Trophoblast cell (in vitro differentiated cells and primary cell): ENCODE measurements around the gene LCN12.
A peak's percentile ranks its signal among the peaks of the same experiment; 100 is the strongest.

Experiments used
- DNase-seq, 2 donors: peaks; one replicate each; pipeline ENCODE4 v3.0.0-alpha.2; 2016
- H2AFZ ChIP-seq: 2 replicates; pipeline ENCODE4 v1.6.1; 2013; ENCODE audit warnings: low read length, moderate library complexity, mild to moderate bottlenecking; ENCODE audit not compliant: insufficient read depth, poor library complexity
- H2AK5ac ChIP-seq: 2 replicates; pipeline ENCODE4 v1.6.1; 2013; ENCODE audit warnings: mild to moderate bottlenecking, low read length
- H2BK120ac ChIP-seq: 2 replicates; pipeline ENCODE4 v1.6.1; 2013; ENCODE audit warnings: low read length, mild to moderate bottlenecking, moderate library complexity; ENCODE audit not compliant: insufficient read depth, poor library complexity
- H2BK12ac ChIP-seq: 2 replicates; pipeline ENCODE4 v1.6.1; 2013; ENCODE audit warnings: mild to moderate bottlenecking, low read length, moderate library complexity
- H2BK5ac ChIP-seq: 2 replicates; pipeline ENCODE4 v1.6.1; 2013; ENCODE audit warnings: low read length, low read depth, moderate library complexity, mild to moderate bottlenecking; ENCODE audit not compliant: poor library complexity
- H3K14ac ChIP-seq: 2 replicates; pipeline ENCODE4 v1.6.1; 2013; ENCODE audit warnings: mild to moderate bottlenecking, low read length
- H3K18ac ChIP-seq: 2 replicates; pipeline ENCODE4 v1.6.1; 2013; ENCODE audit warnings: mild to moderate bottlenecking, low read length
- H3K23ac ChIP-seq: 2 replicates; pipeline ENCODE4 v1.6.1; 2013; ENCODE audit warnings: low read length
- H3K27ac ChIP-seq: 2 replicates; pipeline ENCODE4 v1.5.1; 2013; ENCODE audit warnings: low read depth, mild to moderate bottlenecking, inconsistent platforms, low read length, moderate library complexity
- H3K27me3 ChIP-seq: 2 replicates; pipeline ENCODE4 v1.6.1; 2013; ENCODE audit warnings: inconsistent platforms, mild to moderate bottlenecking, low read length, moderate library complexity; ENCODE audit not compliant: insufficient read depth
- H3K36me3 ChIP-seq, 2 experiments: 1 replicate in 1 of 2; 2 replicates in 1 of 2; pipeline ENCODE4 v1.6.1; 2013; ENCODE audit warnings: low read length in 2 of 2, mild to moderate bottlenecking in 2 of 2, moderate library complexity in 1 of 2; ENCODE audit not compliant: insufficient read depth in 2 of 2, control insufficient read depth in 1 of 2
- H3K4ac ChIP-seq: 2 replicates; pipeline ENCODE4 v1.6.1; 2013; ENCODE audit warnings: low read depth, mild to moderate bottlenecking, low read length, moderate library complexity
- H3K4me1 ChIP-seq, 2 experiments: 1 replicate in 1 of 2; 2 replicates in 1 of 2; pipeline ENCODE4 v1.6.1; 2013; ENCODE audit warnings: low read length in 2 of 2, mild to moderate bottlenecking in 2 of 2, moderate library complexity in 1 of 2; ENCODE audit not compliant: insufficient read depth in 2 of 2, control insufficient read depth in 1 of 2
- H3K4me2 ChIP-seq: 2 replicates; pipeline ENCODE4 v1.6.1; 2013; ENCODE audit warnings: inconsistent platforms, mild to moderate bottlenecking, low read length, moderate library complexity
- H3K4me3 ChIP-seq: 2 replicates; pipeline ENCODE4 v1.5.1; 2013; ENCODE audit warnings: mild to moderate bottlenecking, low read depth, low read length, inconsistent platforms
- H3K79me1 ChIP-seq: one replicate; pipeline ENCODE4 v1.6.1; 2013; ENCODE audit warnings: low read length
- H3K79me2 ChIP-seq: 2 replicates; pipeline ENCODE4 v1.6.1; 2013; ENCODE audit warnings: low read length, mild to moderate bottlenecking; ENCODE audit not compliant: control insufficient read depth, insufficient read depth, poor library complexity
- H3K9ac ChIP-seq: 2 replicates; pipeline ENCODE4 v1.6.1; 2013; ENCODE audit warnings: mild to moderate bottlenecking, low read length
- H3K9me3 ChIP-seq: 2 replicates; pipeline ENCODE4 v1.6.1; 2013; ENCODE audit warnings: low read depth, mild to moderate bottlenecking, control low read depth, inconsistent platforms, low read length; ENCODE audit not compliant: insufficient read depth
- H4K12ac ChIP-seq: 2 replicates; pipeline ENCODE4 v1.6.1; 2013; ENCODE audit warnings: low read depth, mild to moderate bottlenecking, low read length, moderate library complexity
- H4K8ac ChIP-seq: 2 replicates; pipeline ENCODE4 v1.6.1; 2013; ENCODE audit warnings: low read depth, mild to moderate bottlenecking, low read length, moderate library complexity
- H4K91ac ChIP-seq: one replicate; pipeline ENCODE4 v1.6.1; 2013; ENCODE audit warnings: low read depth, mild to moderate bottlenecking, low read length, moderate library complexity
- WGBS: extraction: QIAGEN DNeasy Blood & Tissue Kit; methylation state at CpG from one replicate; pipeline ENCODE4 v1.1.7; 2013; ENCODE audit warnings: missing lambda C conversion rate; ENCODE audit not compliant: insufficient read length, insufficient coverage; ENCODE audit errors: extremely low coverage; 5-methylcytosine and 5-hydroxymethylcytosine counted together

LCN12 gene

DNA sequence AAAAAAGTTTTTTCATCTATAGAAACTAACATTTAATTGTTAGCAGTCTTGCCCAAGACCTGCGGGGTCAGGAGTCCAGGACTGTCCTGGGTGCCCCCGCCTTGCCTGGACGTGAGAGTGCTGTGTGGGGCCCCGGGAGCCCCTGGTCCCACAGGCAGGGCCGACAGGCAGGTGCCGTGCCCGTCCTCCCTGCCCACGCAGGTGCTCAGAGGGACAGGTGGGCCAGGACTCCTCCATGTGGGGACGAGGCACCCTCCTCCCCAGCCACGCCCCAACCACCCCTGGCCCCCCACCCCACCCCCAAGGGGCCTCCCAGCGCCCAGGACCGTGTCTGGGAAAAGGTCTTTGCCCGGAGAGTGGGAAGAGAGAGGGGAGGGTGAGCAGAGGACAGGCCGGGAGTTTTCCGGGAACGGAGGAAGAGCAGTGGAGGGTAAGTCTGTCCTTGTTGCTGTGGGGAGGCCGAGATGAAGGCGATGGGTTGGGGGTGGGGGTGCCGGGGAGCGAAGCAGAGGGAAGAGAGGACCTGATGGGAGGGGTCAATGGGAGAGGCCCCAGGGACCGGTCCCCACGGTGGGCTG lies 2.7 kb upstream of the LCN12 start:
- peak overlapping the region; percentile 74 for H4K8ac ChIP-seq
- peak overlapping the region; percentile 16 for H3K27ac ChIP-seq
- H4K91ac ChIP-seq = peak overlapping the region; percentile 58
- no CpG with 5 or more reads among the region's 22 CpGs for WGBS
- DNase-seq = no peak
- H3K4me1 ChIP-seq = peaks cover 8 to 15% of the 10 kb centered on the region in 2 experiments
- H3K18ac ChIP-seq = no peak overlapping the region
- no peaks in the 10 kb centered on the region for H3K36me3 ChIP-seq
- H3K4me2 ChIP-seq = peak overlapping the region; percentile 91
- H3K9me3 ChIP-seq = no peaks in the 10 kb centered on the region
- H3K4me3 ChIP-seq = peak overlapping the region; percentile 67
- H3K23ac ChIP-seq = no peak overlapping the region
- peaks cover 9% of the 10 kb centered on the region for H3K79me1 ChIP-seq
- peak overlapping the region; percentile 15 for H4K12ac ChIP-seq
- no peak overlapping the region for H2BK120ac ChIP-seq
- peak overlapping the region; percentile 26 for H3K14ac ChIP-seq
- H2AFZ ChIP-seq = peak overlapping the region; percentile 64
- H3K9ac ChIP-seq = no peak overlapping the region
- H3K4ac ChIP-seq = peak overlapping the region; percentile 25
- peaks cover 3% of the 10 kb centered on the region for H3K79me2 ChIP-seq
- H2BK5ac ChIP-seq = no peak overlapping the region
- H3K27me3 ChIP-seq = no peaks in the 10 kb centered on the region
- no peak overlapping the region for H2AK5ac ChIP-seq
- no peak overlapping the region for H2BK12ac ChIP-seq

GRCh38 chr9:136949817-136950655 lies 2.0 kb upstream of the LCN12 start:
- no peak overlapping the region for H3K23ac ChIP-seq
- no peak overlapping the region for H2BK12ac ChIP-seq
- peak overlapping the region; percentile 88 for H4K91ac ChIP-seq
- peak; percentile 88 to 95 for DNase-seq
- no peak overlapping the region for H3K9ac ChIP-seq
- H3K27me3 ChIP-seq = no peaks in the 10 kb centered on the region
- peak overlapping the region; percentile 67 for H3K4me3 ChIP-seq
- peaks cover 1% of the 10 kb centered on the region for H3K9me3 ChIP-seq
- H3K4me1 ChIP-seq = peaks cover 8 to 13% of the 10 kb centered on the region in 2 experiments
- peaks cover 8% of the 10 kb centered on the region for H3K79me1 ChIP-seq
- H3K14ac ChIP-seq = peak overlapping the region; percentile 67
- H4K12ac ChIP-seq = peak overlapping the region; percentile 68
- H2AK5ac ChIP-seq = peak overlapping the region; percentile 31
- H2BK5ac ChIP-seq = peak overlapping the region; percentile 2
- peak overlapping the region; percentile 90 for H4K8ac ChIP-seq
- no peaks in the 10 kb centered on the region for H3K36me3 ChIP-seq
- peaks cover 3% of the 10 kb centered on the region for H3K79me2 ChIP-seq
- peak overlapping the region; percentile 81 for H2AFZ ChIP-seq
- peak overlapping the region; percentile 34 for H2BK120ac ChIP-seq
- peak overlapping the region; percentile 27 for H3K18ac ChIP-seq
- WGBS = no CpG with 5 or more reads among the region's 63 CpGs
- H3K4ac ChIP-seq = peak overlapping the region; percentile 25
- H3K4me2 ChIP-seq = peak overlapping the region; percentile 91
- H3K27ac ChIP-seq = peak overlapping the region; percentile 16

- Histone ChIP-seq H3K9ac (no peak overlapping the region), H2AK5ac (no peak overlapping the region), H3K23ac (no peak overlapping the region), H4K91ac (peak overlapping the region; percentile 88), H3K4me2 (peak overlapping the region; percentile 91), H3K27me3 (no peaks in the 10 kb centered on the region), H3K79me1 (peaks cover 8% of the 10 kb centered on the region), H3K79me2 (peaks cover 3% of the 10 kb centered on the region), H3K18ac (no peak overlapping the region), H3K36me3 (no peaks in the 10 kb centered on the region), H3K4me1 (peaks cover 8 to 12% of the 10 kb centered on the region in 2 experiments), H3K4me3 (no peak overlapping the region), H3K9me3 (peaks cover 1% of the 10 kb centered on the region), H4K12ac (peak overlapping the region; percentile 68), H2BK120ac (no peak overlapping the region), H2BK12ac (no peak overlapping the region), H3K27ac (no peak overlapping the region), H2BK5ac (no peak overlapping the region), H3K14ac (peak overlapping the region; percentile 36), H2AFZ (peak overlapping the region; percentile 81), H3K4ac (no peak overlapping the region), H4K8ac (peak overlapping the region; percentile 90)
- WGBS = no CpG with 5 or more reads among the region's 9 CpGs
- no peak for DNase-seq
These were observed 1.3 kb upstream of the LCN12 start for GRCh38 chr9:136950656-136951276.

DNA sequence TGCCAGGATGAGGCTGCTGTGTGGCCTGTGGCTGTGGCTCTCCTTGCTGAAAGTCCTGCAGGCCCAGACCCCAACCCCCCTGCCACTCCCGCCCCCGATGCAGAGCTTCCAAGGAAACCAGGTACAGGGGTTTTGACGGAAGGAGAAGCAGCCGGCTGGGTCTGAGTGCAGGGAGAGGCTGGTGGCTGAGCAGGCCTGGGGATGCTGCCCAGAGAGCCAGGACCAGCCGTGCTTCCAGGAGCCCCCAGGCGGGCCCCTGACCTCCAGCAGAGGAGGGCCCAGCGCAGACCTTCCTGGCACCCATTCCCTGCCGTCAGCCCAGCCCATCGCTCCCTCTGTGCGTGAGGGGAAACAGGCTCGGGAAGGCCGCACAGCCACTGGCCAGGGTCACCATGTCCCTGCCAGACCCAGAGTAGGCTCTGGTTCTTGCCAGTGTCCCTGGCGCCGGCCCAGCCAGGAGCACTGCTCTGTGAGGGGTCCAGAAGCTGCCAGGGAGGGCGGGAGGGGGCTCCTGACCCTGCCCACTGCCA lies 313 bp downstream of the LCN12 start:
- H4K12ac ChIP-seq = no peak overlapping the region
- H2AFZ ChIP-seq = no peak overlapping the region
- H3K4me2 ChIP-seq = no peak overlapping the region
- H3K4ac ChIP-seq = no peak overlapping the region
- no peak overlapping the region for H3K18ac ChIP-seq
- H3K4me3 ChIP-seq = no peak overlapping the region
- no peak overlapping the region for H2BK12ac ChIP-seq
- peaks cover 3% of the 10 kb centered on the region for H3K79me2 ChIP-seq
- H3K9me3 ChIP-seq = peaks cover 4% of the 10 kb centered on the region
- peaks cover 8 to 12% of the 10 kb centered on the region in 2 experiments for H3K4me1 ChIP-seq
- H4K8ac ChIP-seq = no peak overlapping the region
- WGBS = no CpG with 5 or more reads among the region's 15 CpGs
- H3K27ac ChIP-seq = no peak overlapping the region
- H3K36me3 ChIP-seq = no peaks in the 10 kb centered on the region
- H3K79me1 ChIP-seq = peaks cover 8% of the 10 kb centered on the region
- no peak overlapping the region for H3K14ac ChIP-seq
- H2BK120ac ChIP-seq = no peak overlapping the region
- no peak overlapping the region for H2AK5ac ChIP-seq
- no peak overlapping the region for H4K91ac ChIP-seq
- H2BK5ac ChIP-seq = no peak overlapping the region
- no peaks in the 10 kb centered on the region for H3K27me3 ChIP-seq
- H3K9ac ChIP-seq = no peak overlapping the region
- DNase-seq = no peak
- H3K23ac ChIP-seq = no peak overlapping the region
